DMS79 (cell line): Measurements from ENCODE around the gene MTO1.
"Not testable (repeated sequence)": the region's sequence is repeated elsewhere in the genome, so short reads cannot be mapped to it uniquely, and the experiment has no call there.

Experiments
- DNase-seq: peaks from one replicate; lab custom pipeline; 2025; lab: John Stamatoyannopoulos, UW

Gene MTO1, protein sequence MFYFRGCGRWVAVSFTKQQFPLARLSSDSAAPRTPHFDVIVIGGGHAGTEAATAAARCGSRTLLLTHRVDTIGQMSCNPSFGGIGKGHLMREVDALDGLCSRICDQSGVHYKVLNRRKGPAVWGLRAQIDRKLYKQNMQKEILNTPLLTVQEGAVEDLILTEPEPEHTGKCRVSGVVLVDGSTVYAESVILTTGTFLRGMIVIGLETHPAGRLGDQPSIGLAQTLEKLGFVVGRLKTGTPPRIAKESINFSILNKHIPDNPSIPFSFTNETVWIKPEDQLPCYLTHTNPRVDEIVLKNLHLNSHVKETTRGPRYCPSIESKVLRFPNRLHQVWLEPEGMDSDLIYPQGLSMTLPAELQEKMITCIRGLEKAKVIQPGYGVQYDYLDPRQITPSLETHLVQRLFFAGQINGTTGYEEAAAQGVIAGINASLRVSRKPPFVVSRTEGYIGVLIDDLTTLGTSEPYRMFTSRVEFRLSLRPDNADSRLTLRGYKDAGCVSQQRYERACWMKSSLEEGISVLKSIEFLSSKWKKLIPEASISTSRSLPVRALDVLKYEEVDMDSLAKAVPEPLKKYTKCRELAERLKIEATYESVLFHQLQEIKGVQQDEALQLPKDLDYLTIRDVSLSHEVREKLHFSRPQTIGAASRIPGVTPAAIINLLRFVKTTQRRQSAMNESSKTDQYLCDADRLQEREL

DNA sequence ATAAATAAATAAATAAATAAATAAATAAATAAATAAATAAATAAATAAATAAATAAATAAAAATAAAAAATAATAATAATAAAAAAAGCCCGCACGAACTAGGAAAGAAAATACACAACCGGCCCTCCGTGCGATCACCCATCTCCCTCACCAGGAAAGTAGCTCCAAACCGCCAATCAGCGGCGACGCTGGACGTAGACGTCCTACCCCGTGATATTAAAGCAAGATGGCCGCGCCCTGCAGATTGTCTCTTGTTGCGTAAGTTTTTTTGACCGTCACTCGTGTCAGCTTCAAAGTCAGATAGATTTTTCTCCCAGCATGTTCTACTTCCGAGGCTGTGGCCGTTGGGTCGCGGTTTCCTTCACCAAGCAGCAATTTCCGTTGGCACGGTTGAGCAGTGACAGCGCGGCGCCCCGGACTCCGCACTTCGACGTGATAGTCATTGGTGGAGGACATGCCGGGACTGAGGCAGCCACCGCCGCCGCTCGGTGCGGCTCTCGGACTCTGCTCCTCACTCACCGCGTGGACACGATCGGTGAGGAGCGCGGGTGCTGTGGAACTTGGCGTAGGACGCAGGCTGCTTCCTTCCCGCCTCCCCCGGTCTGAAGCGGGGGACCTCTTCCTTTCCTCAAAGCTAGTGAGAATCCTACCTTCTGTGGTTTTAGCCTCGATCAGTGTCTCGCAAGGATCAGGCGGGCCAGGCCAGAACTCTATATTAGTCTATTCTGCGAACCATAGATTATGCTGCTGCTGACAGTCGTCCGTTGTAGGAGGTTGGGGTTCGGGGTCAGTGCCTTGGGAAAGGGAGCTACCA lies at the start of gene MTO1:
Gene MTO1 (plus strand): TSS at position 201 of the 814 bp plus-strand sequence. CDS start 118 bp downstream, at position 319.
- peak; percentile 89 for DNase-seq

DNA sequence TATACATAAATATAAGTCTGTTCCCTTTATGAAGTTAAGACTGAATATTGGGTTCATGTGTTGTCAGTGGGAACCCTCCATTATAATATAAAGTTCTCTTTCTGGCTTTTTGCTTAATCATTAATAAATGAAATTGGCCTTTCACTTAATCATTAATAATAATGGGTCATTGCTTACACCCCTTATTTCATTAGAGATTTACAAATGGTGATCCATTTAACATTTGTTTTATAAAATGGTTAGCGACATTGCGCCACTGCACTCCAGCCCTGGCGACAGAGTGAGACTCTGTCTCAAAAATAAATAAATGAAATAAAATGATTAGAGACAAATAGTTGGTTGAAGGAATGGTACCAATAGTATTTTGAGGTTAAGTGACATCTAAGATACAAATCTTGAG lies 48.4 kb upstream of the MTO1 start:
- DNase-seq = no peak

DNA sequence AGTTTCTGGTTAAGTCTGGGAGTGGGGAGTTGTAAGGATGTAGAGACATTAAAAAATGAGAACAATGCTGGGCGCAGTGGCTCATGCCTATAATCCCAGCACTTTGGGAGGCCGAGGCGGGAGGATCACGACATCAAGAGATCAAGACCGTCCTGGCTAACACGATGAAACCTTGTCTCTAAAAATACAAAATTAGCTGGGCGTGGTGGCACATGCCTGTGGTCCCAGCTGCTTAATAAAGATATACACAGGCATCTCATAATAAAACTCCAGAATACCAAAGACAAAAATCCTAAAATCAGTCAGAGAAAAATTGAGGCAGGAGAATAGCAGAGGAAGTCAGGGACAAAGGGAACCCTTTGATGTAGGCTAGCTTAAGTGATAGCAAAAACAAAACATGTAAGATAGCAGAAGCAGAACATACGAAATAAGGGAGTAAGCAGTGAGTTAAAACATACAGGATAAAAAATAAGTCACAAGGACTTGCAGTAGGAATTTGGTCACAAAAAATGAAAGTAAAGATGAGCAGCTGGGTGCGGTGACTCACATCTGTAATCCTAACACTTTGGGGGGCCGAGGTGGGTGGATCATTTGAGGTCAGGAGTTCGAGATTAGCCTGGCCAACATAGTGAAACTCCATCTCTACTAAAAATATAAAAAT lies 43.3 kb upstream of the MTO1 start:
- no peak for DNase-seq

DNA sequence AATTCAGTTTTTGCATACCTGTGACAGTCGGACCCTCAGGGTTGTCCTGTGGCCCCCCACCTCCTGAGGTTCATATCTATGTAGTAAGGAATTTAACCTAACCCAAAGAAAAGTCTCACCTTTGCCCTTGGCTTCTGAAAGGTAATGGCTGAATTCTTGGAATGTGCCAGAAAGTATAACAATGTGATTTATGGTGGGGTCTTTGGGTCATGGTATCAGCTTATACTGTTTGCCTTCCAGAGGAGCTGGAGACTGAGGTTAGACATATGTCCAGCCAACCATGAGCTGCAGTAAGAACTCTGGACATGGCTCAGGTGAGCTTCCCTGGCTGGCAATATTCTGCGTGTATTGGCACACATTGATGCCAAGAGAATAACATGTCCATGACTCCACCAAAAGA lies 40.0 kb upstream of the MTO1 start:
- DNase-seq = no peak

DNA sequence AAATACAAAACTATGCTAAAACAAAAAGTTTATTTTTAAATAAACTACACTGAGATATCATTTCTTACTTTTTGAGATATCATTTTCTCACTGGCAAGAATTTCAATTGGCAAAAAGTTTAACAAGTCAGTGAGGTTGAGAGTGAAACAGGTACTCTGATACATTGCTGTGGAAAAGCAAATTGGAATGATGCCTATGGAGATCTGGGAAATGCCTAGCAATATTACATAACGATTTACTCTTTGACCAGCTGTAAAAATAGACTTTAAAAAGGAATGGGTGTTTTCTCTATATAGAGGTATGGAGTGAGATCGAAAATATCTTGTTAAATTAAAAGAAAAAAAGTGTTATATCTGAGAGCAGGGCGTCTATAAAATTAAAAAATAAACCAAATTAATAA lies 26.3 kb upstream of the MTO1 start:
- DNase-seq = no peak

DNA sequence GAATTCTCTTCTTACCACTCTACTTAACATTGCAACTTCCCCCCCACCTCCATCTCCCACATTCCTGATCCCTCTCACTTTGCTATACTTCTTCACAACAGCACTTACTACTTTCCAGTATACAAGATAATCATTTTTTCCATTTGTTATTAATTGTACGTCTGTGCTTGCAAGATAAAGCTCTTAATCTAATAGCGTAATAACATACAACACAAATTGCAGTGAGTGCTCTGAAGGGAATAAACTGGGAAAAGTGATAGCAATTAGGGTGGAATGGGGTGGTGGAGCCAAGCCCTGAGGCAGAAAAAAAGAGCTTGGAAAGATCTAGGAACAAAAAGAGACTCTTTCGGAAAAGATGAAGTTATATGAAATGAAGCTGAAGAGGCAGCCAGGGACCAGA lies 18.0 kb upstream of the MTO1 start:
- DNase-seq = no peak

DNA sequence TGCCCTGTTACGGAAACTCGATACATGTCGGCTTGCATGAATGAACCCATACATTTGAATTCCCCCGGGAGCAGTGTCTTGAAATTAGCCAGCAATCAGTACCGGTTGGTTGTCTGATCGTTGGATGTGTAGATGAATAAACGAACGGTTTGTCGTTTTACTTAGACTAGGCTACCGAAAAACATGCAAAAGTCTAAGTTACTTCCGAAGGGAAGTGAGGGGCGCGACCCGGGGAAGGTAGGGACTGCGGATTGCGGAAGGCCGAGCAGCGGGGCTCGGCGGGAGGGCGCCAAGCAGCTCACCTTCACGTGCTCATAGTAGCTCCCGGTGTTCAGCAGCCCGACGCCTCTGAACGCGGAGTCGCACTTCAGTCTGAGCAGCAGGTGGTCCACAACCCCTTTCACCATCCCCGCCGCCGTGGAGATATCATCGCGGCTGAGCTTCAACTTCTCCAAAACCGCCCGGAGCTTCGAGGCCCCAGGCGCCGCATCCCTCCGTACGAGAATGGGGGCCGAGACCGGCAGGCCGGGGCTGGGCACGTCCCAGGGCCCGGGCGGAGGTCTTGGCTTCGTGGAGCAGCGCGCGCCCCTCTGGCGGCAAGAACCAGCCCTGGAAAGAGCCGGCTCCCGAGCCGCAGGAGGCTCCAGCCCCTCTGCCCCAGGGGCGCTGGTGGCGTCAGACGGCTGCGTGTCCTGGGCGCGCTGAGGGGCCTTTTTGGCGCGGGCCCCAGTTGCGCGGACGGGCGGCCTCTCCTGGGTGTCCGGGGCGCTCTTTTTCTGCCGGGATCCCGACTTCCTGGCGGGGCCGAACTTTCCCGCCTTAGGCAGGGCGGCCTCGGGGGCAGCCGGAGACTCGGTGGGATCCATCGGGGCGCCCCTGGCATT lies 10.1 kb upstream of the MTO1 start:
- peak; percentile 53 for DNase-seq

DNA sequence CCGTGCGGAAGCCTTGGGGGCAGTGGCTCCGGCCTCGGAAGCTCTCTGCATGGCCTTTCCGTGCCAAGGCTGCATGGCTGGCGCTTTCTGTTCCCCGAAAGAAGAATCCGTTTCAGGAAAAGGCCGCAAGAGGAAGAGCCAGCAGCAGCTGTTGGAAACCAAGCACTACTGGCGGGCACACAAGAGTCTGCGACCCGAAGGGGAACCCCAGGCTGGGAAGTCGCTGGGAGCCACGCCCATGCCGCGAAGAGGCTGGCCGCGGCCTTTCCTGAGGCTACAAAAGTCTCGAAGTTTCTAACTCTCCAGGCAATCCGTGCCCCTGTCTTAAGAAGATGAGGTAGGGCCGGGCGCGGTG lies 9.5 kb upstream of the MTO1 start, which contains the start of gene CGAS:
Gene CGAS (minus strand): TSS at position 191 of the 355 bp plus-strand sequence. CDS start 116 bp downstream, at position 75.
- peak; percentile 53 for DNase-seq

DNA sequence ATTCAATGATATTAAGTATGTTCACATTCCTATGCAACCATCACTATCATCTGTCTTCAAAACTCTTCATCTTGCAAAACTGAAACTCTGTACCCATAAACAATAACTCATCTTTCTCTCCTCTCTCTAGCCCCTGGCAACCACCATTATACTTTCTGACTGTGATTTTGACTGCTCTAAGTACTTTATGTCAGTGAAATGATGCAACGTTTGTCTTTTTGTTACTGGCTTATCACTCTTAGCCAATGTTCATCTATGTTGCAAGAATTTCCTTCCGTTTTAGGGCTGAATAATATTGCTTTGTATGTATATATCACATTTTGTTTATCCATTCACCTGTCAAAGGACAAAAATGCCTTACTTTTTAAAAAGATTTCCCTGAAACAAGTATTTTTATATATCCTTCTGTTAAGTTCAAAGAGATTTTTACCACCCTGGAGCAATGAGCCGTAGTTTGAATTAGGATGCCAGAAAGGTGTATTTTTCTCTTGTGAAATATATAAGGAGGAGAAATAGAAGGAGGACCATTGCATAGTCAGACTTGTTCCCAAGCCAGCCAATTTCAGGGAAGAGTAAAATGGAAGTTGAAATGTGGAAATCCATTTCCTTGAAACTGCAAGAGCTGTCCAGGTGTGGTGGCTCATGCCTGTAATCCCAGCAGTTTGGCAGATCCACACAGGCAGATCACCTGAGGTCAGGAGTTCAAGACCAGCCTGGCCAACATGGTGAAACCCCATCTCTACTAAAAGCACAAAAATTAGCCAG lies 5.5 kb upstream of the MTO1 start:
- no peak for DNase-seq

DNA sequence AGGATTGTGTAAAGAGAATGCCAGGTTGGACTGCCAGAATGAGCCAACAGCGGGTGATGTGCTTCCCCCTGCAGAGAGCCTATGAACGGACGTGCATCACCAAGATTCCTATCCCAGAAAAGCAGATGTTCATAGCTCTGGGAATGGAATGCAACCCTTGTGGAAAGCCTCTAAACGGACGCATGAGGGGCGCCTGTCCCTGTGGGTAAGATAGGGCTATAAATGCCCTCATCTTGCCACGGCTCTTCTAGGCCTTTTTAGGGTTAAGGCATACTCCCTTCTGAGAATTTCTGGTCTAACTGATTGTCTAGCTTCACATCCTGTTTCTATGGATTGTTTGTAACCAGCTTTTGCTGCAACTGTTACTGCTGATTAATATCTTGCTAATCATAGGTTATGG lies 2.1 kb upstream of the MTO1 start:
- DNase-seq = not testable (repeated sequence)

DNA sequence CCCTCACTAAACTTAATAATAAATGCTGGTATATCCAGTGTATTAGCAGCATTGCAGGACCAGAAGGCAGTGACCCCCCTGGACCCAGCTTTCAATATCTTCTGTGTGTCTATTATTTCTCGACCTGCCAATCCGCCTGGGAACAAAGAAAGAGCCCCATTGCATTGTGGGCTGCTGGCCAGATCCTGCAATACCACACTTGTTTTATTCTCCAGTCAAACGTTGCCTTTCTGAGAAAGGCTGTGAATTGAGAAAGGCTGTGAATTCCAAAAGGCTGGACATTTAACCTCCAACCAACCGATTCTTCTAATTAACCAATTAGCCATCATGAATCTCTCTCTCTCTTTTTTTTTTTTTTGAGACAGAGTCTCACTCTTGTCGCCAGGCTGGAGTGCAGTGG lies 1.5 kb upstream of the MTO1 start:
- no peak for DNase-seq

DNA sequence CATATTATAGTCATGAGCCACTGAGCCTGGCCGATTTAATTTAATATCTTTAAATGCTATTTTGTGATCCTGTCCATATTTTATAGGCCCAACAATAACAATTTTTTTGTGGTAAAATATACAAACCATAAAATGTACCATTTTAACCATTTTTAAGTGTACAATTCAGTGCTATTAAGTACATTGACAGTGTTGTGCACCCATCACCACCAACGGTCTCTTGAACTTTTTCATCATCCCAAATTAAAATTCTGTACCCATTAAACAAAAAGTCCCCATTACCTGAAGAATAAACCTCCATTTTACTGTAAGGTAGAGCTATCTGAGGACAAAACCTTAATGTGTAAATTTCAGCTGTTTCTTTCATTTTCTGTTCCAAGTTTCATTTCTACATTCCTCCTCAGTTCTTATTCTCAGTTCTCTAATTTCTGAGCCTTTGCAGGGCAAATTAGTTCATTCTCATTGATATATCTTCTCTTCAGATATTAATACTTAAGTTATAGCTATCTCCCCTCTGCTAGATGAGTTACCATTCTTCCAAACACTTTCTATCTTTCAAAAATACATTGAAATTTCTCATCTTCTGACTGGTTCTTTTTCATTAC lies 10.3 kb downstream of the MTO1 start:
- DNase-seq = no peak

DNA sequence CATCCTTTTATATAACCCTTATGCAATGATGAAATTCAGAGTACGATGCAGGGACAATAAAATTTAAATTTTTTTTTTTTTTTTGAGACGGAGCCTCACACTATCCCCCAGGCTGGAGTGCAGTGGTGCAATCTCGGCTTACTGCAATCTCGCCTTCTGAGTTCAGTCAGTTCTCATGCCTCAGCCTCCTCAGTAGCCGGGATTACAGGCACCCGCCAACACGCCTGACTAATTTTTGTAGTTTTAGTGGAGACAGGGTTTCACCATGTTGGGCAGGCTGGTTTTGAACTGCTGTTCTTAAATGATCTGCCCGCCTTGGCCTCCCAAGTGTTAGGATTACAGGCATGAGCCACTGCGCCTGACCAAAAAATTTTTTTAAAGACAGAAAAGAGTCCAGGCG lies 15.2 kb downstream of the MTO1 start:
- no peak for DNase-seq

DNA sequence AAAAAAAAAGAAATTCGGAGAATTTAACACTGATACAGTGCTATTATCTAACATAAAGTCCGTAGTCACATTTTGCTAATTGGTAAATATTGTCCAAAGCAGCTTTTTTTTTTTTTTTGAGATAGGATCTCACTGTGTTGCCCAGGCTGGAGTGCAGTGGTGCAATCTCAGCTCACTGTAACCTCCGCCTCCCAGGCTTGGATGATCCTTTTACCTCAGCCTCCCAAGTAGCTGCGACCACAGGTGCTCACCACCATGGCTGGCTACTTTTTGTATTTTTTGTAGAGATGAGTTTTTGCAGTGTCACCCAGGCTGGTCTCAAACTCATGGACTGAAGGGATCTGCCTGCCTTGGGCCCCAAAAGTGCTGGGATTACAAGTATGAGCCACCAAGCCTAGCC lies 15.9 kb downstream of the MTO1 start:
- no peak for DNase-seq

DNA sequence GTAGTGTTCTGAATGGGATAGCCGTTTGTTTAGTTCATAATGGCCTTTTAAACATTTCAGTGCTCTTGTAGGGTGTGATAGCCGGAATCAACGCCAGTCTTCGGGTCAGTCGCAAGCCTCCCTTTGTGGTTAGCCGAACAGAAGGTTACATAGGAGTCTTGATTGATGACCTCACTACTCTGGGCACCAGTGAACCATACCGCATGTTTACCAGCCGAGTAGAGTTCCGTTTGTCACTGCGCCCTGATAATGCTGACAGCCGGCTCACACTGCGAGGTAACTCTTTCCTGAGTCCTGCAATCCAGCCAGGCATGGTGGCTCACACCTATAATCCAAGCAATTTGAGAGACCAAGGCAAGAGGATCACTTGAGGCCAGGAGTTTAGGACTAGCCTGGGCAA lies 20.4 kb downstream of the MTO1 start:
- no peak for DNase-seq

DNA sequence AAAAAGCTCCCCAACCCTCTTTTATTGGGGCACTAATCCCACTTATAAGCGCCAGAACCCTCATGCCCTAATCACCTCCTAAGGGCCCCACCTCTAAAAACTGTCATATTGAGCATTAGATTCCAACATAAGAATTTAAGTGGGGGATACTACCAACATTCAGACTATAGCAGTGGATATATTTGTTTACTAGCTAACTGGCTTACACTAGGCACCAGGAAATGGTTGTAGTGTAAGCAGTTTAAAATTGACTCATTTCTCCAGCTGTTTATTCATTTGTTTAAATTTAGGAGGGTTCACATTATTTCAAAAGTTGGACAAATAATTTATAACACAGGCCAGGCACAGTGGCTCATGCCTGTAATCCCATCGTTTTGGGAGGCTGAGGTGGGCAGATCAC lies 22.9 kb downstream of the MTO1 start:
- DNase-seq = no peak

DNA sequence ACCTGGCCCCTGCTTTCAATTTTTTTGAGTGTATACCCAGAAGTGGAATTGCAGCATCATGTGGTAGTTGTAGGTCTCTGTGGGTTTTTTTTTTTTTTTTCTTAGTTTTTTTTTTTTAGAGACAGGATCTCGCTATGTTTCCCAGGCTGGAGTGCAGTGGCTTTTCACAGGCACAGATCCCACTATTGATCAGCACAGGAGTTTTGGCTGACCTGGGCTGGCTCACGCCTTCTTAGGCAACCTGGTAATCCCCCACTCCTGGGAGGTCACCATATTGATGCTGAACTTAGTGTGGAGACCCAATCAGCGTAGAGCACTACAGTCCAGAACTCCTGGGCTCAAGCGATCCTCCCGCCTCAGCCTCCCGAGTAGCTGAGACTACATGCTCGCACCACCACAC lies 25.9 kb downstream of the MTO1 start:
- DNase-seq = no peak

DNA sequence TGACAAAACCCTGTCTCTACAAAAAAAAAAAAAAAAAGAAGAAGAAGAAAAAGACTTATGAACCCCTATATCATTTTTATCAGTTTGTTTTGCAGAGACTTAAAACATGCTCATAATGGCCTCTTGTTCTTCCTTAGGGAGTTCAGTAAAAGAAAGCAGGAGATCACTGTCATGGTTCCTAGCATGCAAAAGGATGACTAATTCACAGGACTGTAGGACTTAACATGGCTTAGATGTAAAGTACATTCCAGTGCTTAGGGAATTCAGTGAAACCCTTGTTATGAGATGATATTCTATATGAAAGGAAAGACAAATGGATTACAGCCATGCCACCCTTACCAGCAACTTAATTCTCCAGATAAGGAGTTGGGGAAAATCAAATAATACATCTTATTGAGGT lies 29.8 kb downstream of the MTO1 start:
- DNase-seq = no peak

DNA sequence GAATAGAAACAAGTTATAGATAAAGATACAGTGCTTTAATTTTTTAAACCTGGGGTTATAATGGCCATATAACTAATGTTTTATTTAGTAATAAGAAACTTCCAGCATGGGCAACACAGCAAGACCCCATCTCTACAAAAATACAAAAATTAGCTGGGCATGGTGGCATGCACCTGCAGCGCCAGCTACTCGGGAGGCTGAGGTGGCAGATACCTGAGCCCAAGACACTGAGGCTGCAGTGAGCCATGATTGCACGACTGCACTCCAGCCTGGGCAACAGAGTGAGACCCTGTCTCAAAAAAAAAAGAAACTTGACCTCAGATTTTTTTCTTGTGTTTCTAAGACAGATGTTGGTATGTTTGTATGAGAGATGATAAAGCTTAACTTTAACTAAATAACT lies 36.4 kb downstream of the MTO1 start:
- DNase-seq = no peak
